ENCODE measurements around the gene MPST. TPM values are rescaled to one million over a fixed set of nuclear protein-coding genes. Genes with fewer than 3 reads are reported as not detected.

Gene MPST
- total RNA-seq, 1 donor from 2014 or later = 215 TPM

DNA sequence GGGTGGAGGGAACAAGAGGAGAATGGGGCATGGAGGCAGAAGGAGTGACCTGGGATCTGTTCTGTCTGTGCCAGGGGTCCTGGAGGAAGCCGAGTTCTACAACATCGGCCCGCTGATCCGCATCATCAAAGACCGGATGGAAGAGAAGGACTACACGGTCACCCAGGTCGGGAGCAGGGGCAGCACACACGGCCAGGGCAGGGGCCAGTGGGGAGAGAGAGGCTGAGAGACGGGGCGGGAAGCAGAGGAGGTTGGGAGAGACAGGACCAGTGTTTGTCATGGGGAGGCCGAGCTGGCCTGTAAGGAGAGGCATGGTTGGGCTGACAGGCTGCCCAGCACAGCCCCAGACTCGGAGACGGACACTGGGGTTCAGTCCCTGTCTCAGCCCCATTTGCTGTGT, 36.7 kb downstream of the MPST start:
- H3K4me3 ChIP-seq (ENCODE audit: low read depth, low read length) = no peak overlapping the region
- DNase-seq (ENCODE audit: low read depth) = no peak
- no peak for TF ChIP-seq CTCF (conservative IDR thresholded peaks at IDR 0.05; ENCODE audit: low read depth, low read length)

GRCh38 chr22:37057226-37057625, 37.7 kb downstream of the MPST start:
- DNase-seq (ENCODE audit: low read depth) = no peak
- no peak for TF ChIP-seq CTCF (conservative IDR thresholded peaks at IDR 0.05; ENCODE audit: low read depth, low read length)
- no peak overlapping the region for H3K4me3 ChIP-seq (ENCODE audit: low read depth, low read length)

GRCh38 chr22:37057796-37058510, 38.4 kb downstream of the MPST start:
- DNase-seq (ENCODE audit: low read depth) = no peak
- no peak for TF ChIP-seq CTCF (conservative IDR thresholded peaks at IDR 0.05; ENCODE audit: low read depth, low read length)
- H3K4me3 ChIP-seq (ENCODE audit: low read depth, low read length) = no peak overlapping the region

DNA sequence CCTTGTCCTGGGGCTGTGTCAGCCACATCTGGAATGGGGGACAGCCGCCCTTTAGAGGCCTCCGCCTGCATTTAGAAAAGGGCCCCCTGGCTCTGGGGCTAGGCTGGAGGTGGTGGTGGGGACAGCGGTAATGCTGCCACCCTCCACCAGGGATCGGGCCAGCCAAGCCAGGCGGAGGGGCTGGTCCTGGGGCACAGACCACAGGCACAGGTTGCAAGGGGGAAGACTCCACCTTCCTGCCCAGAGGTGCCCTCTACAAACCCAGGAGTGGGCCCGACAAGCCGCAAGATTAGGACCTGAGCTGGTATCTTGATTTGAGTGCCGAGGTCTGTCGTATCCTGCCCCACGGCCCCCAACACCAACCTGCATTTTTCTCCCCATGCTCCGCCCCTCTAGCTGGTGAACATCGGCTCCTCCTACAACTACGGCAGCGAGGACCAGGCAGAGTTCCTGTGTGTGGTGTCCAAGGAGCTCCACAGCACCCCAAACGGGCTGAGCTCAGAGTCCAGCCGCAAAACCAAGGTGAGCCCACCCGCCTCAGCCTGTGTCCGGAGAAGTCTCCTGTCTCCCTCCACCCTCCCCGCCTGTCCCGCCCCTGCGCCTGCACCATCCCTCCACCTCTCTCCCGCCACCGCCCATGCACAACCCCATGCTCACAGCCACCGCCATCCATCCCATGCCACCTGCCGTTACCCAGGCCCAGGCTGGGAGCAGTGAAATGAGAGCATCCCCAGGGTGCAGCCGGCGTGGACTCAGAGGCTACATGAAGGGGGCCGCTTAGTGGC, 39.6 kb downstream of the MPST start:
- no peak overlapping the region for H3K4me3 ChIP-seq (ENCODE audit: low read depth, low read length)
- no peak for DNase-seq (ENCODE audit: low read depth)
- no peak for TF ChIP-seq CTCF (conservative IDR thresholded peaks at IDR 0.05; ENCODE audit: low read depth, low read length)

- DNase-seq (ENCODE audit: low read depth) = no peak
- no peak for TF ChIP-seq CTCF (conservative IDR thresholded peaks at IDR 0.05; ENCODE audit: low read depth, low read length)
- H3K4me3 ChIP-seq (ENCODE audit: low read depth, low read length) = no peak overlapping the region
Measured at GRCh38 chr22:37059876-37060449, 40.4 kb downstream of the MPST start.

- no peak for TF ChIP-seq CTCF (conservative IDR thresholded peaks at IDR 0.05; ENCODE audit: low read depth, low read length)
Measured at GRCh38 chr22:37060801-37061610, 41.5 kb downstream of the MPST start.

More at GRCh38 chr22:37060801-37061610, 41.5 kb downstream of the MPST start:
- no peak overlapping the region for H3K4me3 ChIP-seq (ENCODE audit: low read depth, low read length)
- no peak for DNase-seq (ENCODE audit: low read depth)

All from epithelial cell of proximal tubule (primary cell).